HEK293T (cell line): ENCODE measurements around the gene RCC2.

ENCODE experiments used
- ARNT ChIP-seq: fragments of 450-650 bp; IDR thresholded peaks from 2 replicates; pipeline ENCODE4 v1.6.1; 2017; ENCODE audit warnings: mild to moderate bottlenecking
- BHLHE40 ChIP-seq: fragments of 450-650 bp; IDR thresholded peaks from 2 replicates; pipeline ENCODE4 v1.6.1; 2016; ENCODE audit warnings: mild to moderate bottlenecking, moderate library complexity, borderline replicate concordance
- CTBP1 ChIP-seq: fragments of 450-650 bp; IDR thresholded peaks from 2 replicates; pipeline ENCODE4 v1.6.1; 2016; ENCODE audit warnings: borderline replicate concordance
- ELF4 ChIP-seq: fragments of 450-650 bp; IDR thresholded peaks from 2 replicates; pipeline ENCODE4 v1.6.1; 2017; ENCODE audit warnings: antibody characterized with exemption
- FOXK2 ChIP-seq: fragments of 450-650 bp; IDR thresholded peaks from 2 replicates; pipeline ENCODE4 v1.6.1; 2016; ENCODE audit warnings: mild to moderate bottlenecking
- FOXM1 ChIP-seq: fragments of 450-650 bp; IDR thresholded peaks from 2 replicates; pipeline ENCODE4 v1.6.1; 2017; ENCODE audit warnings: mild to moderate bottlenecking, borderline replicate concordance
- ZNF384 ChIP-seq: fragments of 450-650 bp; IDR thresholded peaks from 2 replicates; pipeline ENCODE4 v1.6.1; 2016

GRCh38 chr1:17416389-17416788, 23.1 kb downstream of the RCC2 start:
- TF ChIP-seq ARNT = no peak
- TF ChIP-seq BHLHE40 = no peak
- TF ChIP-seq ELF4 = no peak
- TF ChIP-seq FOXK2 = no peak
- TF ChIP-seq CTBP1 = no peak
- no peak for TF ChIP-seq ZNF384
- no peak for TF ChIP-seq FOXM1
